Panc1 (cell line): ENCODE data around the gene IPO13. TPM values are rescaled to one million over a fixed set of nuclear protein-coding genes. Genes with fewer than 3 reads are reported as not detected.

ENCODE experiments used
- ATAC-seq: fragments of 200-7000 bp; cut with Tn5 transposase; 2 replicates; pipeline ENCODE4 v1.9.1; 2020; ENCODE audit warnings: mild to moderate bottlenecking, moderate library complexity
- BruUV-seq: library from RNA; stranded (reverse); fragments of 400-500 nt; replicated peaks from 2 replicates; lab custom pipeline; 2021; lab: Mats Ljungman, UMichigan
- CTCF ChIA-PET: fragments of 300-600 bp; sonication (Branson Sonifier 250); formaldehyde crosslinking; loops from one replicate; lab custom pipeline; 2022; ENCODE audit warnings: antibody characterized with exemption; lab: Charles Lee
- POLR2A ChIA-PET: fragments of 300-600 bp; sonication (Branson Sonifier 250); formaldehyde crosslinking; loops from one replicate; lab custom pipeline; 2022; ENCODE audit warnings: antibody characterized with exemption; lab: Charles Lee
- DNase-seq: peaks from one replicate; pipeline ENCODE4 v3.0.0-alpha.2; 2010; ENCODE audit warnings: low read depth, low spot score
- H3K27ac ChIP-seq: 2 replicates; pipeline ENCODE4 v1.5.1; 2011; ENCODE audit warnings: mild to moderate bottlenecking, low read length, inconsistent platforms
- H3K27me3 ChIP-seq: fragments of 200-500 bp; sonication (Bioruptor generic); 2 replicates; pipeline ENCODE4 v1.6.0; 2014; ENCODE audit warnings: low read length, inconsistent platforms; ENCODE audit not compliant: control insufficient read depth, insufficient read depth
- H3K36me3 ChIP-seq: fragments of 200-500 bp; sonication (Bioruptor generic); 2 replicates; pipeline ENCODE4 v1.5.1; 2014; ENCODE audit warnings: inconsistent platforms, mild to moderate bottlenecking, low read length, moderate library complexity; ENCODE audit not compliant: control insufficient read depth, insufficient read depth
- H3K4me1 ChIP-seq: 2 replicates; pipeline ENCODE4 v1.5.1; 2011; ENCODE audit warnings: inconsistent platforms, mild to moderate bottlenecking, low read length, moderate library complexity; ENCODE audit not compliant: control insufficient read depth, insufficient read depth
- H3K4me3 ChIP-seq, 2 experiments: 2 replicates each; pipeline ENCODE4 v1.5.1; 2011 to 2012; ENCODE audit warnings: low read depth in 2 of 2, low read length in 2 of 2, mild to moderate bottlenecking in 2 of 2, inconsistent platforms in 1 of 2, moderate library complexity in 1 of 2
- H3K9me3 ChIP-seq: fragments of 200-500 bp; sonication (Bioruptor generic); 2 replicates; pipeline ENCODE4 v1.5.1; 2014; ENCODE audit warnings: low read depth, mild to moderate bottlenecking, inconsistent platforms, low read length, moderate library complexity; ENCODE audit not compliant: control insufficient read depth, insufficient read depth
- CTCF ChIP-seq: fragments of 450-650 bp; IDR thresholded peaks from 2 replicates; pipeline ENCODE4 v1.5.1; 2017; ENCODE audit warnings: mild to moderate bottlenecking
- POLR2AphosphoS5 ChIP-seq: IDR thresholded peaks from 2 replicates; pipeline ENCODE4 v1.6.1; 2012; ENCODE audit warnings: mild to moderate bottlenecking, low read depth, low read length, moderate library complexity
- REST ChIP-seq, 2 experiments: IDR thresholded peaks; 2 replicates each; pipeline ENCODE4 v1.6.1; 2011 to 2012; ENCODE audit warnings: low read depth in 2 of 2, control low read depth in 1 of 2, low read length in 1 of 2, mild to moderate bottlenecking in 1 of 2, moderate library complexity in 1 of 2; ENCODE audit not compliant: insufficient read depth in 1 of 2
- SIN3A ChIP-seq: IDR thresholded peaks from 2 replicates; pipeline ENCODE4 v1.6.1; 2012; ENCODE audit warnings: low read depth, mild to moderate bottlenecking, low read length, moderate library complexity, borderline replicate concordance; ENCODE audit not compliant: insufficient read depth
- TCF7L2 ChIP-seq: IDR thresholded peaks from 2 replicates; pipeline ENCODE4 v1.6.1; 2011; ENCODE audit warnings: mild to moderate bottlenecking, low read depth, low read length, inconsistent platforms
- in situ Hi-C: cut with HindIII; loops from 2 replicates; pipeline ENCODE4 v1.10.0; 2016; ENCODE audit warnings: low sequenced_read_pairs, low pct_unique_long_range_greater_than_20kb
- intact Hi-C: fragments of 100-400 bp; cut with micrococcal nuclease; formaldehyde crosslinking; loops from one replicate; pipeline ENCODE4 v1.10.0; 2022; ENCODE audit not compliant: unreplicated experiment
- total RNA-seq: library from RNA; stranded (reverse); gene quantifications from one replicate; pipeline ENCODE4 v1.2.1, GENCODE V29; 2021; ENCODE audit not compliant: unreplicated experiment

IPO13 gene
- total RNA-seq, 1 experiment from 2014 or later: 40.0 TPM

GRCh38 chr1:44015206-44015605, 68.5 kb downstream of the IPO13 start:
- BruUV-seq: no TSS peak

GRCh38 chr1:44016041-44016889, 69.5 kb downstream of the IPO13 start:
- POLR2A ChIA-PET: no interaction called here
- Histone ChIP-seq H3K9me3 (no peaks in the 10 kb centered on the region), H3K36me3 (no peaks in the 10 kb centered on the region), H3K27ac (no peak overlapping the region), H3K27me3 (no peaks in the 10 kb centered on the region), H3K4me3 (no peak overlapping the region), H3K4me1 (no peaks in the 10 kb centered on the region)
- DNase-seq (no peak), ATAC-seq (no peak; the same call in 1 of the 2 replicates)
- CTCF ChIA-PET: interaction anchor here (0.6 kb wide), 1 partner anchor 28 kb away, joined by 15 read pairs; no protein-coding TSS in a partner anchor
- intact Hi-C loops: no loop called here
- BruUV-seq: no TSS peak
- in situ Hi-C loops: no loop called here
- TF ChIP-seq SIN3A (no peak), POLR2AphosphoS5 (no peak), CTCF (no peak), TCF7L2 (no peak)

More at GRCh38 chr1:44015206-44015605, 68.5 kb downstream of the IPO13 start:
- no peak overlapping the region for H3K27ac ChIP-seq
- H3K27me3 ChIP-seq: no peaks in the 10 kb centered on the region
- POLR2A ChIA-PET: no interaction called here
- TF ChIP-seq CTCF: no peak
- no peak for TF ChIP-seq TCF7L2
- TF ChIP-seq SIN3A: no peak
- no peak for TF ChIP-seq POLR2AphosphoS5
- TF ChIP-seq REST (IDR thresholded peaks at IDR 0.05; ENCODE audit: insufficient read depth in 1 of 2, low read depth in 2 of 2, low read length in 1 of 2): no peak
- no peak overlapping the region for H3K4me3 ChIP-seq
- no peak for DNase-seq
- CTCF ChIA-PET: interaction anchor here (0.6 to 0.7 kb wide), 2 partner anchors 33 to 247 kb away, joined by 3 to 9 read pairs; no protein-coding TSS in a partner anchor
- H3K4me1 ChIP-seq: no peaks in the 10 kb centered on the region
- intact Hi-C loops (no loop called here), in situ Hi-C loops (no loop called here)
- no peaks in the 10 kb centered on the region for H3K9me3 ChIP-seq
- ATAC-seq: no peak
- no peaks in the 10 kb centered on the region for H3K36me3 ChIP-seq
